Measurements from ENCODE around the gene WNT1. TPM values are rescaled to one million over a fixed set of nuclear protein-coding genes. Genes with fewer than 3 reads are reported as not detected.

Gene WNT1
- total RNA-seq, 1 experiment from 2014 or later = not detected

GRCh38 chr12:48938805-48939204, 39.3 kb upstream of the WNT1 start:
- H3K27ac Mint-ChIP-seq = no peak overlapping the region
- H2BK20ac ChIP-seq (ENCODE audit: low read depth, low read length, poor library complexity, severe bottlenecking) = no peak overlapping the region
- no peak overlapping the region for H4K91ac ChIP-seq (ENCODE audit: insufficient read length, low read depth, low read length)
- no peak overlapping the region for H3K9ac ChIP-seq (ENCODE audit: extremely low read depth, insufficient read length, low read length)
- no peak overlapping the region for H3K4me2 ChIP-seq (ENCODE audit: insufficient read depth, insufficient read length, low read length)
- no peak overlapping the region for H2BK15ac ChIP-seq (ENCODE audit: low read depth, low read length)
- no peaks in the 10 kb centered on the region for H3K27me3 Mint-ChIP-seq (ENCODE audit: low read depth)
- no peak overlapping the region for H4K8ac ChIP-seq (replicated peaks; ENCODE audit: insufficient read length, low read depth, low read length)
- H3K36me3 Mint-ChIP-seq (ENCODE audit: insufficient read depth in 1 of 3, low read depth in 3 of 3) = peaks cover 23 to 80% (median 68%) of the 10 kb centered on the region in 3 experiments
- no peak overlapping the region for H3K4me3 Mint-ChIP-seq
- H3K27me3 ChIP-seq (ENCODE audit: insufficient read depth, low read length) = no peaks in the 10 kb centered on the region
- H3K4me1 ChIP-seq (ENCODE audit: insufficient read depth, low read length) = no peaks in the 10 kb centered on the region
- no peak overlapping the region for H2BK120ac ChIP-seq (ENCODE audit: low read depth, low read length, poor library complexity, severe bottlenecking)
- no peak overlapping the region for H3K18ac ChIP-seq (ENCODE audit: insufficient read length, low read depth, low read length)
- H3K79me2 ChIP-seq (ENCODE audit: insufficient read depth, low read length) = peaks cover 9% of the 10 kb centered on the region; the same call in 1 of the 2 replicates
- no peaks in the 10 kb centered on the region for H3K9me3 Mint-ChIP-seq
- no peak overlapping the region for H2BK5ac ChIP-seq (ENCODE audit: insufficient read length, low read length)
- no peaks in the 10 kb centered on the region for H4K20me1 ChIP-seq (ENCODE audit: control insufficient read depth, insufficient read depth, insufficient read length)
- H3K4me1 Mint-ChIP-seq = peaks cover 0 to 2% of the 10 kb centered on the region in 2 experiments; a peak in 2 of 4 replicates
- WGBS (ENCODE audit: extremely low coverage, insufficient read length, low lambda C conversion rate) = no CpG with 5 or more reads among the region's 7 CpGs
- no peak for DNase-seq
- H3T11ph ChIP-seq (ENCODE audit: low read length) = no peak overlapping the region
- no peak overlapping the region for H3K56ac ChIP-seq (ENCODE audit: insufficient read length, low read depth, low read length)
- peaks cover 14% of the 10 kb centered on the region for H3K79me1 ChIP-seq (ENCODE audit: insufficient read depth, low read depth, low read length, poor library complexity, severe bottlenecking)
- H3K14ac ChIP-seq (ENCODE audit: insufficient read depth, low read length) = no peak overlapping the region
- no peak overlapping the region for H3K23ac ChIP-seq (ENCODE audit: insufficient read length, low read depth, low read length)
- H2AFZ ChIP-seq (ENCODE audit: low read length) = no peak overlapping the region
- H4K5ac ChIP-seq (ENCODE audit: insufficient read length, low read depth, low read length) = no peak overlapping the region
- TF ChIP-seq CTCF (conservative IDR thresholded peaks at IDR 0.05) = no peak
- H2AK5ac ChIP-seq (ENCODE audit: insufficient read length, low read length) = no peak overlapping the region
- no peak overlapping the region for H2BK12ac ChIP-seq (ENCODE audit: insufficient read length, low read depth, low read length)
- no peaks in the 10 kb centered on the region for H3K9me3 ChIP-seq (ENCODE audit: control insufficient read depth, low read depth, low read length)
- no peak overlapping the region for H3K4ac ChIP-seq (ENCODE audit: low read depth, low read length)
- no peaks in the 10 kb centered on the region for H3K23me2 ChIP-seq (ENCODE audit: insufficient read length, low read depth, low read length, poor library complexity, severe bottlenecking)
- no peak overlapping the region for H3K27ac ChIP-seq (ENCODE audit: insufficient read length, low read depth, low read length)

All from H9 (cell line).